Dermis lymphatic vessel endothelial cell (primary cell): Measurements from ENCODE around the gene SLC27A5. TPM values are rescaled to one million over a fixed set of nuclear protein-coding genes. Genes with fewer than 3 reads are reported as not detected.

Experiments used
- total RNA-seq: library from RNA; depleted of rRNA; stranded (reverse); fragments of >200 nt; gene quantifications from 2 replicates; pipeline ENCODE4 v1.2.1, GENCODE V29; 2014

SLC27A5 gene, protein sequence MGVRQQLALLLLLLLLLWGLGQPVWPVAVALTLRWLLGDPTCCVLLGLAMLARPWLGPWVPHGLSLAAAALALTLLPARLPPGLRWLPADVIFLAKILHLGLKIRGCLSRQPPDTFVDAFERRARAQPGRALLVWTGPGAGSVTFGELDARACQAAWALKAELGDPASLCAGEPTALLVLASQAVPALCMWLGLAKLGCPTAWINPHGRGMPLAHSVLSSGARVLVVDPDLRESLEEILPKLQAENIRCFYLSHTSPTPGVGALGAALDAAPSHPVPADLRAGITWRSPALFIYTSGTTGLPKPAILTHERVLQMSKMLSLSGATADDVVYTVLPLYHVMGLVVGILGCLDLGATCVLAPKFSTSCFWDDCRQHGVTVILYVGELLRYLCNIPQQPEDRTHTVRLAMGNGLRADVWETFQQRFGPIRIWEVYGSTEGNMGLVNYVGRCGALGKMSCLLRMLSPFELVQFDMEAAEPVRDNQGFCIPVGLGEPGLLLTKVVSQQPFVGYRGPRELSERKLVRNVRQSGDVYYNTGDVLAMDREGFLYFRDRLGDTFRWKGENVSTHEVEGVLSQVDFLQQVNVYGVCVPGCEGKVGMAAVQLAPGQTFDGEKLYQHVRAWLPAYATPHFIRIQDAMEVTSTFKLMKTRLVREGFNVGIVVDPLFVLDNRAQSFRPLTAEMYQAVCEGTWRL
- total RNA-seq = 6.1 and 8.6 TPM in 2 replicates

DNA sequence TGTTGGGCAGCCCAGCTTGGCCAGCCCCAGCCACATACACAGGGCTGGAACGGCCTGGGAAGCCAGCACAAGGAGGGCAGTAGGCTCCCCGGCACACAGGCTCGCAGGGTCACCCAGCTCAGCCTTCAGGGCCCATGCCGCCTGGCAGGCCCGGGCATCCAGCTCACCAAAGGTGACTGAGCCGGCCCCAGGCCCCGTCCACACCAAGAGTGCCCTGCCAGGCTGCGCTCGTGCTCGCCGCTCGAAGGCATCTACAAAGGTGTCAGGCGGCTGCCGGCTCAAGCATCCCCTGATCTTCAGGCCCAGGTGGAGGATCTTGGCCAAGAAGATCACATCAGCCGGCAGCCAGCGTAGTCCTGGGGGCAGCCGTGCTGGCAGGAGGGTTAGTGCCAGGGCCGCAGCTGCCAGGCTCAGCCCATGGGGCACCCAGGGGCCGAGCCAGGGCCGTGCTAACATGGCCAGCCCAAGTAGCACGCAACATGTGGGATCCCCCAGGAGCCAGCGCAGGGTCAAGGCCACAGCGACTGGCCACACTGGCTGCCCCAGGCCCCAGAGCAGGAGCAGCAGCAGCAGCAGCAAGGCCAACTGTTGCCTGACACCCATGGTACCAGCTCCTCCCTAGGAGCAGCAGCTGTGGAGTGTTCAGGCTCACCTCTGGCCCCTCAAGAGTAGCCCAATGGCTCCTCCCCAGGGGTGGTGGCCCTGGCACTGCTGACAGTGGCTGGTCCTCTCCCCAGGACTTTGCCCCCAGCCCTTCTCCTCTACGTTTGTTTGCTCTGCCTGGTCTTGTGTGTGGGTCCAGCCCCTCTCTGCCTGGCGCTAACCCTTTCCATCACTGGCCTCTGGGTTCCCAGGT, at the start of gene SLC27A5:
TSS of gene SLC27A5 (minus strand) at position 640 of the 856 bp plus-strand sequence. CDS start at position 603, 37 bp downstream.

DNA sequence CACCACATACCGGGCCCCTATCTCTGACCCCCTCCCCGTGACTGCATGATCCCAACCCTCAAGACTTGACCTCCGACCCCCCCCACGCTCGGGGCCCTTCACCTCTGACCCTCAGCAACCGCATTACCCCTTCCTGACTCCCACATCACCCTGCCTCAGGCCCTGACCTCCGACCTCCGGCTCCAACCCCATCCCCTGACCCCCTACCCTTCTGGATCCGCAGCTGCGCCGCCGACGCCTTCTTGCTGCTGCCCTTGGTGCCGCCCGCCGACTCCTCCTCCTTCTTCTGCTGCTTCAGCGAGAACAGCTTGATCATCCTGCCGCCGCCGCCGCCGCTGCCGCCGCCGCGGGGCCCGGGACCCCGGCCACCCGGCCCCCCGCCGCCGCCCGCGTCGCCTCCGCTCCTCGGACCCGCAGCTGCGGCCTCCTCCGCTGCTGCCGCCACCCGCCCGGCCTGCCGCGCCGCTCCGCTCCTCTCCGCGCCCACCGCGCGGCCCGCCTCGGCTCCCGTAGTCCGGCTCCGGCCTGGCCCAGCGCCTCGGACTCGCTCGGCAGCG, 46.4 kb upstream of the SLC27A5 start, which contains the start of gene UBE2M:
TSS of gene UBE2M (minus strand) at position 546 of the 557 bp plus-strand sequence. CDS start at position 316, 230 bp downstream.

DNA sequence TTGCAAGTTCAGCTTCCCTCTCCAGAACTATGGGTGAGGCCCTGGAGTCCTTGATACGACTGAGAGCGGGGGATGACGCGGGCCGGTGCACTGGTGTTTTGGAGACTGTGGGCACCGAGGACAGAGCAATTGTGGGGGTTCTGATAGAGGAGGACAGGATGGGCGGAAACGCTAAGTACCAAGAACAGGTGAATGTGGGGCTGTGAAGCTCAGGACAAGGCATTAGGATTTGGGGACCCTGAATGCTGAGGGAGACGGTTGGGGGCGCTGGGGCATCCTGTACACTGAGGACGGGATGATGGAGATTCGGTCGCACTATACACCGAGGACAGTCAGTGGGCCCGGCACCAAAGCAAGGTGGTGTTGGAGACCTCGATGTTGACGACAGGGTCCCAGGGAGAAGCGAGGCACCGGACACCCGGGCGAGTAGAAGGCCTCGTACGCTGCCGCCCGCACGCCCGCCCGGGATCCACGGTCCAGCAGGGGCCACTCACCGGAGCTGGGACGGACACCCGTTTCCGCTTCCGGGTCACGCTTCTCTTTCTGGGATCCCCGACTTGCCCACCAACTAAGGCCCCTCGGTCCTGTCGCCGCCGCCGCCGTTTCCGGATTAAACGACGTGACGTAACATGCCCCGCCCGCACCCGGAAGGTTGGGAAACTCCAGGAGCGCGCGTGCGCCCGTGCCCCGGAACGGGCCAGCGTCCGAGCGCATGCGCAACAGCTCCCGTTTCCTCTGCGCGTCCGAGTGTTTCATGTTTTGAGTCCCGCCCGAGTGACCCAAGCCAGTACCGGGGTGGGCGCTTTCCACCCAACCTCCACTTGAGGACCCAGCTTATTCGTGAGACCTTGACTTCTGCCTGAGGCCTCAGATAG, 42.9 kb upstream of the SLC27A5 start, which contains the start of gene CHMP2A:
TSS of gene CHMP2A (minus strand) at position 612 of the 875 bp plus-strand sequence. CDS start 893 bp downstream, outside the sequence.

DNA sequence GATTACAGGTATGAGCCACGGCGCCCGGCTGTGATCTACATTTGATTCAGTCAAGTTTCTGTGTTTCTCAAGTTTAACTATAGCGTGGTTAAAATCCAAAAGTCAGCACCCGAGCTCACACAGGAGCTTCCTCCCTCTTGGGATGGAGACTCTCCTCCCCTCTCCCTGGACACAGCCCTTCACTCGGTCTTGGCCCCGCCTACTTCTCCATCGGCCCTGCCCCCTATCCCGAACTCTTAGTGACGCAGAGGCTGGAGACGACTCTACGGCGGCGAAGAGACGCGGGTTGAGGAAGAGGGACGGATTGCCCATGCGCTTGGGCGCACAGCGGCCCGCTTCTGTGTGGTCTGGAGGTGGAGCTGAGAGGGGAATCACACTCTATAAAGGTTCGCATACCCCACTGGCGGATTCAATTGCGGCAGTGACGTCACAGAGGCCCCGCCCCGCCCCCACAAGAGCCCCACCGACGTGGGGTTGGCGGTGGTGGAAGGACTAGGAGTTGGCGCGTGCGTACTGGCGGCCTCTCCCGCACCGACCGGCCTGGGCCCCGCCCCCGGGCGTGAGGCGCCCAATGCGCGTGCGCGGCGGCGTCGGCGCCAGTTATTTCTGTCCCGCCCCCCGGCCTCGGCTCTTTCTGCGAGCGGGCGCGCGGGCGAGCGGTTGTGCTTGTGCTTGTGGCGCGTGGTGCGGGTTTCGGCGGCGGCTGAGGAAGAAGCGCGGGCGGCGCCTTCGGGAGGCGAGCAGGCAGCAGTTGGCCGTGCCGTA, 32.2 kb upstream of the SLC27A5 start, which contains the start of gene TRIM28:
TSS of gene TRIM28 (plus strand) at position 239 of the 765 bp plus-strand sequence. CDS start 694 bp downstream, outside the sequence.

DNA sequence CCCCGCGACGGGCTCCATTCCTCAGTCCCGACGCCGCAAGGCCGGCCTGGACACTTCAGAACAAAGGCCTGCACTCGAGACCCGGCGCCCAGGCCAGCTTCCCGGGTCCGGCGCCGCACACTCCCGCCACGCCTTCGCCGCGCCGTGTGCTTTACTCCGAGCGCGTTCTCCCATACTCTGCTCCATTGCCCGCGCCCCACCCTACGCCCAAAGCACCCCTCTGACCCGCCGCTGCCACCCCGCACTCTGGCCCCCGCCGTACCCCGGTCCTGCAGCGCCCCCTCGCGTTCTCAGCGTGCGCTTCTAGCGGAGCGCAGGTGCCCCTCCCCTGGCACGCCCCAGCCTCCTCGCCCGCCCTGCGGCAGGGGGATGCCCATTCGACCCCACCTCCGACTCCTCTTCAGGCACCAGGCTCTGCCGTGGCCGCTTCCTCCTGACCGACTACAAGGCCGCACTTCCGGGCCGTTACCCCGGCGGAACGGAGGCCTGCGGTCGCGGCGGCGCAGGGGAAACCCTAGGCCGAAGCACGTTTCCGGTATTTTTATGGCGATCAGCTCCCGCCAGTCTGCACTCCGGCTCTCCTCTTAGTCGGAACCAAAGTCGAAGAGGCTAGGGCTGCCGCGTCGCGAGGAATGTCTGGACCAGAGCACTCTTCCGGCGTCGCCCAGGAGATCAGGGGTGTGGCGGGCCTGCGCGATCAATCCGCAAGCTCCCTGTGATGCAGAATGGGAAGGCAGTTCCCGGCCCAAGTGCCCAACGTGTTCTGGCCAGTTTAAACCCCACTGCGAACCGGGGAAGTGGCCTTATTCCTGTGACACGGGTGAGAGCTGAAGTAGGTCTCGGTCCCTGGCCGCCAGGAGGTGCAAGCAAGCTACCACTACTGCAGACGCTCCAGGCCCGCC, 7.8 kb upstream of the SLC27A5 start, which contains the start of gene ZBTB45:
TSS of gene ZBTB45 (minus strand) at position 456 of the 902 bp plus-strand sequence. CDS start 2,137 bp downstream, outside the sequence.

DNA sequence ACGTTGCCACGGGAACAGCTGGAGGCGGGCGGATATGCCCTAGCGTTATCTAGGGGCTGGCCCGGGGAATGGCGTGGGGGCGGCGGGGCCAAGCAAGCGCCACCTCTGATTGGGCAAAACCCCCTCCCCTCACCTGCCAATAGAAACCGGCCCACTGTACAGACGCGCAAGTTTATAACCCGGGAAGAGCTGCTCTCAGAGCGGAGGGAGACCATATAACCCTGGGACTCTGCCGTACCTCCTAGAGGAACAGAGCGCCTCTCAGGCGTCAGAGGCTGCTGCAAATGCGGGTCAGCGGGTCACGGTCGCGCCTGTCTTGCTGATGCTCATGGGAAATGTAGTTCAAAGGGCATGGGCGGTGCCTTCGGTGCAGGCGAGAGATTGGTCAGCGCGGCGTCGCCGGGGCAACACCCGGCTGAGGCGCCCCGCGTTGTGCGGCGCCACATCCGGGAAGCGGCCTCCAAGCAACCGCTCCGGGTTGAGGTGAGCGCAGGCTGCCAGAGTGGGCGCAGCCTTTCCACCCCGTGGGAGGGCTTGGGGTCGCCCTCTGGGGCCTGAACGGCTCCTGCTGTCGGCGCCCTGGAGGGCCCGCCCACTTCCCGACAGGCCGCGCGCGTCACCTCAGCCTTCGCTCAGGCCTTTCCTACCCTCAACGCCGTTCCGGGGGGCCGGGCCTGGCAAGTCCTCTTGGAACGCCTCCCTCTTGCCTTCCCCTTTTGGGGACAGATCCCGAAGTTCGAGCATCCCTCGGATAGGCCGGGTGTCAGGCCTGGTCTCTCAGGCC, 35.9 kb downstream of the SLC27A5 start, which contains the start of gene ZNF446:
TSS of gene ZNF446 (plus strand) at position 639 of the 784 bp plus-strand sequence. CDS start 867 bp downstream, outside the sequence.

DNA sequence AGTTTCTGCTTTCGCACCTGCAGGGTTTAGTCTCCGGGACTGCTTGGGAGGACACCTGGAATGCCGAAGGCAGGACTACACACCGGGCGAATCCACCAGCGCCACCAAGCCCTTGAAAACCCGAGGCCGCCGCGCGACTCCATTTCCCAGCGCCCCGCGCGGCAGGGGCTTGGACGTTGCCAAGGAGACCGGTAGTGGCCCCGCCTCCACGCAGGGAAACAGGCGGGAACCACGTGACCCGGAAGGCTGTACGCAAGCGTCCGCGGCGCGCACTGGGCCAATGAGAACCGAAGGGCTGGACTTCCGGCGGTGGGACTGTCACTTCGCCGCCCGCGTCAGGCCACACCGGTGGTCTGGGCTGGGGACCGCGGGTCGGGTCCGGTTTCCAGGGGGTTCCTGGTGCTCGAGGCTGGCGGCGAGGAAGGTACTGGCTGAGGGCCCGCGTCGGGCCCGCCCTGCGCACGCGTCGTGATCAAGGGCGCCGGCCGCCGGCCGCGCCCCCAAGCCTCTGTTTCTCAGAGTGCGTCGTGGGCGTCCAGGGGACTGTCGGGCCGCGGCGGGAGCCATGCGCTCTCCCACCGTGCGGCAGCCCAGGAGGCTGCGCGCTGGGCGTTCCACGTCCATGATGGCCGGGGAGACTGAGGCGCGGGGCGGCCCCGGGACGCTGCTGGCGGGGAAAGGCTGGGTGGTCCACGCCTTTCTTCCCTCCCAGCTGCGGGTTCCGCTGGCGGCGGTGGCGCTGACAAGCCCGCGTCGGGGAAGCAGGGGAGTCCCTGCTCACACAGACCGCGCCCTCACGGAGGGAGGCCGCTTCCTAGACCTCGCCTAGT, 44.8 kb downstream of the SLC27A5 start, which contains the start of gene ZNF324:
TSS of gene ZNF324 (plus strand) at position 321 of the 830 bp plus-strand sequence. CDS start 2,106 bp downstream, outside the sequence.

DNA sequence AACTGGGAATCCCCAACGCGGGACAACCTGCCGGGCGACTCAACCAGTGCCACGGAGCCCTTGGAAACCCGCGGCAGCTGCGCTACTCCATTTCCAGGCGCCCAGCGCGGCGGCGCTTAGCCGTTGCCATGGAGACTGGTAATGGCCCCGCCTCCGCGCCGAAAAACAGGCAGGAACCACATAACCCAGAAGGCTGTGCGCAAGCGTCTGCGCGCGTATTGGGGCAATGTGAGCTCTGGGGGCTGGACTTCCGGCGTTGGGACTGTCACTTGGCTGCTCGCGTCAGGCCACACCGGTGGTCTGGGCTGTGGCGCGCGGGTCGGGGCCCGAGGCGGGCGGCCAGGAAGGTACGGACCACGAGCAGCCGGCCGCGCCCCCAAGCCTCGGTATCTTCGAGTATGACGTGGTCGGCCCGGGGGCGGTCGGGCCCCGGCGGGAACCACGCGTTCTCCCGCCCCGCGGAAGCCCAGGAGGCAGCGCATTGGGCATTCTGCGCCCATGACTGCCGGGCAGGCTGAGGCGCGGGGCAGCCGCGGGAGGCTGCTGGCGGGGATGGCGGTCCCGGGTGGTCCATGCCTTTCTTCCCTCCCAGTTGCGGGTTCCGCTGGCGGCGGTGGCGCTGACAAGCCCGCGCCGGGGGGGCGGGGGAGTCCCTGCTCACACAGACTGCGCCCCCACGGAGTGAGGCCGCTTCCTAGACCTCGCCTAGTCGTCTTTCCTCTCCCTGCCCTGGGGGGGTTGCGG, 60.3 kb downstream of the SLC27A5 start, which contains the start of gene ZNF324B:
TSS of gene ZNF324B (plus strand) at position 265 of the 744 bp plus-strand sequence. CDS start 2,080 bp downstream, outside the sequence.

Other genes starting within 250 kb of the SLC27A5 start
- gene ZNF8, start 233.0 kb downstream of the SLC27A5 start, total RNA-seq = 3.7 and 5.2 TPM in 2 replicates
- 20.9 and 25.0 TPM in 2 replicates for gene ERVK3-1, start 206.6 kb downstream of the SLC27A5 start, total RNA-seq
- gene ZSCAN22, start 185.0 kb downstream of the SLC27A5 start, total RNA-seq = 1.7 and 2.4 TPM in 2 replicates
- 2.7 and 7.3 TPM in 2 replicates for gene A1BG, start 158.5 kb downstream of the SLC27A5 start, total RNA-seq
- gene ZNF497, start 149.2 kb downstream of the SLC27A5 start, total RNA-seq = 0.76 and 1.0 TPM in 2 replicates
- gene ZNF837, start 131.0 kb downstream of the SLC27A5 start, total RNA-seq = 1.8 and 2.2 TPM in 2 replicates
- 2,212 and 2,748 TPM in 2 replicates for gene RPS5, start 124.7 kb downstream of the SLC27A5 start, total RNA-seq
- 0.09 TPM in 1 of 2 replicates, not detected in the other for gene RNF225, start 116.3 kb downstream of the SLC27A5 start, total RNA-seq
- 9.5 TPM in 2 replicates for gene ZNF584, start 103.3 kb downstream of the SLC27A5 start, total RNA-seq
- gene ZNF132, start 71.8 kb downstream of the SLC27A5 start, total RNA-seq = 4.9 and 6.1 TPM in 2 replicates
- 7.5 and 7.6 TPM in 2 replicates for gene ZNF324B, start 60.4 kb downstream of the SLC27A5 start, total RNA-seq
- 10.6 and 11.6 TPM in 2 replicates for gene ZNF324, start 44.9 kb downstream of the SLC27A5 start, total RNA-seq
- 3.8 and 4.6 TPM in 2 replicates for gene ZNF446, start 35.6 kb downstream of the SLC27A5 start, total RNA-seq
- 3.7 and 4.4 TPM in 2 replicates for gene ZBTB45, start 7.8 kb upstream of the SLC27A5 start, total RNA-seq
- 273 and 307 TPM in 2 replicates for gene TRIM28, start 32.1 kb upstream of the SLC27A5 start, total RNA-seq
- gene CHMP2A, start 43.1 kb upstream of the SLC27A5 start, total RNA-seq = 97.9 and 113 TPM in 2 replicates
- gene UBE2M, start 46.6 kb upstream of the SLC27A5 start, total RNA-seq = 61.8 and 84.3 TPM in 2 replicates
- gene MZF1, start 61.3 kb upstream of the SLC27A5 start, total RNA-seq = 7.9 TPM in 2 replicates